ENCODE measurements around the gene ZSCAN4.

Gene ZSCAN4

DNA sequence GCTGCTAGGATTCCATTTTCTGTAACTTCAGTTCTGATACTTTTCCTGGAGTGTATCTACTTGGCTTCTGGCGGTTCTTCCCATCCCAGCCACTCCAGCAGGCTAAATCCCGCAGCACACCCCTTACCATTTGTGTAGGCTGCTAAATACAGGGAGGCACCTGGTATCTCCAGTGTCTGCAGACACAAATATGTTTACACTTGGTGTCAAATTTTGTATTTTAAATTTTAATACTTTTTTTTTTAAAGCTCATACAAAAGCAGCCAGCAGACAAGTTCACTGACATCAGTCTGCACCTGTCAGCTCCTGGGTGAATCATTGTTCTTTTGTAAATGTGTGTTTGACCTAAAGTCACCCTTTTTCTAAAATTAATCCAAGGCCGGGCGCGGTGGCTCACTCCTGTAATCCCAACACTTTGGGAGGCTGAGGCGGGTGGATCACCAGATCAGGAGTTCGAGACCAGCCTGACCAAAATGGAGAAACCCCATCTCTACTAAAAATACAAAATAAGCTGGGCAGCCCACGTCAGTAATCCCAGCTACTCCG is 3.4 kb upstream of the ZSCAN4 start:
- Histone ChIP-seq H3K4me2 (ENCODE audit: insufficient read depth, low read length, poor library complexity, severe bottlenecking) (no peak overlapping the region), H2BK15ac (ENCODE audit: low read length) (no peak overlapping the region), H3K27ac (replicated peaks; ENCODE audit: low read length) (no peak overlapping the region), H2BK5ac (ENCODE audit: low read length) (no peak overlapping the region), H3K9ac (ENCODE audit: low read depth, low read length, poor library complexity) (no peak overlapping the region), H2AFZ (ENCODE audit: low read length) (peak overlapping the region; percentile 95), H3K18ac (ENCODE audit: low read length) (no peak overlapping the region), H3K27me3 (ENCODE audit: control insufficient read depth in 3 of 3, insufficient read depth in 3 of 3, low read depth in 1 of 3, low read length in 3 of 3) (peaks cover 0 to 3% (median 2%) of the 10 kb centered on the region in 3 experiments), H3K79me1 (ENCODE audit: low read depth, low read length) (no peaks in the 10 kb centered on the region), H4K8ac (ENCODE audit: low read depth, low read length) (no peak overlapping the region), H2BK120ac (ENCODE audit: low read depth, low read length) (no peak overlapping the region), H2AK5ac (ENCODE audit: low read depth, low read length) (no peak overlapping the region), H3K9me3 (replicated peaks in 1 of 2; ENCODE audit: control insufficient read depth in 2 of 2, insufficient read depth in 1 of 2, low read depth in 1 of 2, low read length in 2 of 2) (no peaks in the 10 kb centered on the region), H3K4me3 (ENCODE audit: low read length in 2 of 2) (peak overlapping the region in 1 of 2 donors; percentile 50), H3K23ac (ENCODE audit: low read depth, low read length, poor library complexity) (no peak overlapping the region), H4K91ac (ENCODE audit: low read depth, low read length, poor library complexity) (no peak overlapping the region), H3K36me3 (replicated peaks in 1 of 2; ENCODE audit: control insufficient read depth in 2 of 2, insufficient read depth in 2 of 2, low read length in 2 of 2) (no peaks in the 10 kb centered on the region), H3K4ac (ENCODE audit: low read length) (no peak overlapping the region), H3K4me1 (ENCODE audit: control insufficient read depth in 2 of 2, insufficient read depth in 1 of 2, low read depth in 1 of 2, low read length in 2 of 2) (peaks cover 5% of the 10 kb centered on the region in 2 donors), H2BK12ac (ENCODE audit: low read length) (no peak overlapping the region), H3K14ac (ENCODE audit: low read length) (no peak overlapping the region)
- no peak for DNase-seq (ENCODE audit: low spot score)
- WGBS, 2 donors (ENCODE audit: extremely low coverage in 2 of 2, insufficient read length in 2 of 2, insufficient replicate concordance in 1 of 2), result no CpG with 5 or more reads among the region's 9 CpGs

DNA sequence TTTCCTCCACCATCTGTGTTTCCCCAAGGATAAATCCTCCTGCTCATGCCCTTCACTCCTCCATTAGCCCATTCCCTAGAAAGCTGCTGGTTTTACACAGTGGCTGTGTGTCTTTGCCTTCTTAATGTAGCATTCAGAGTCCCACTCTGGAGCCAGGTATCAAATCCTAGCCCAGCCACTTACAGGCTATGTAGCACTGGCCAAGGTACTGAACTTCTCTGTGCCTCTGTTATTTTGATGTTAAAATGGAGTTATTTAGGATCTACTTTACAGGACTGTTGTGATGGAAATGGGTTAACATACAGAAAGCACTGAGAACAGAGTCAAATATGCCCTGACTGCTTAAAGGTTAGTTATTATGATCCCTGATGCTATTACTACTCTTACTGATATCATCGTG is 1.5 kb upstream of the ZSCAN4 start:
- no peak overlapping the region for H3K4ac ChIP-seq (ENCODE audit: low read length)
- H3K4me2 ChIP-seq (ENCODE audit: insufficient read depth, low read length, poor library complexity, severe bottlenecking), result no peak overlapping the region
- no CpG with 5 or more reads among the region's 1 CpG for WGBS, 2 donors (ENCODE audit: extremely low coverage in 2 of 2, insufficient read length in 2 of 2, insufficient replicate concordance in 1 of 2)
- no peak overlapping the region for H3K14ac ChIP-seq (ENCODE audit: low read length)
- H2BK5ac ChIP-seq (ENCODE audit: low read length), result no peak overlapping the region
- no peak overlapping the region for H2BK15ac ChIP-seq (ENCODE audit: low read length)
- no peak overlapping the region for H2AFZ ChIP-seq (ENCODE audit: low read length)
- H3K36me3 ChIP-seq (replicated peaks in 1 of 2; ENCODE audit: control insufficient read depth in 2 of 2, insufficient read depth in 2 of 2, low read length in 2 of 2), result no peaks in the 10 kb centered on the region
- no peak overlapping the region for H4K91ac ChIP-seq (ENCODE audit: low read depth, low read length, poor library complexity)
- H3K27ac ChIP-seq (replicated peaks; ENCODE audit: low read length), result no peak overlapping the region
- H3K27me3 ChIP-seq (ENCODE audit: control insufficient read depth in 3 of 3, insufficient read depth in 3 of 3, low read depth in 1 of 3, low read length in 3 of 3), result peaks cover 0 to 2% (median 0%) of the 10 kb centered on the region in 3 experiments
- no peaks in the 10 kb centered on the region for H3K79me1 ChIP-seq (ENCODE audit: low read depth, low read length)
- H3K4me3 ChIP-seq (ENCODE audit: low read length in 2 of 2), result no peak overlapping the region
- H3K18ac ChIP-seq (ENCODE audit: low read length), result no peak overlapping the region
- H3K9ac ChIP-seq (ENCODE audit: low read depth, low read length, poor library complexity), result no peak overlapping the region
- H4K8ac ChIP-seq (ENCODE audit: low read depth, low read length), result no peak overlapping the region
- peaks cover 5% of the 10 kb centered on the region in 2 donors for H3K4me1 ChIP-seq (ENCODE audit: control insufficient read depth in 2 of 2, insufficient read depth in 1 of 2, low read depth in 1 of 2, low read length in 2 of 2)
- H2BK12ac ChIP-seq (ENCODE audit: low read length), result no peak overlapping the region
- no peak for DNase-seq (ENCODE audit: low spot score)
- no peaks in the 10 kb centered on the region for H3K9me3 ChIP-seq (replicated peaks in 1 of 2; ENCODE audit: control insufficient read depth in 2 of 2, insufficient read depth in 1 of 2, low read depth in 1 of 2, low read length in 2 of 2)
- no peak overlapping the region for H2AK5ac ChIP-seq (ENCODE audit: low read depth, low read length)
- no peak overlapping the region for H3K23ac ChIP-seq (ENCODE audit: low read depth, low read length, poor library complexity)
- no peak overlapping the region for H2BK120ac ChIP-seq (ENCODE audit: low read depth, low read length)

DNA sequence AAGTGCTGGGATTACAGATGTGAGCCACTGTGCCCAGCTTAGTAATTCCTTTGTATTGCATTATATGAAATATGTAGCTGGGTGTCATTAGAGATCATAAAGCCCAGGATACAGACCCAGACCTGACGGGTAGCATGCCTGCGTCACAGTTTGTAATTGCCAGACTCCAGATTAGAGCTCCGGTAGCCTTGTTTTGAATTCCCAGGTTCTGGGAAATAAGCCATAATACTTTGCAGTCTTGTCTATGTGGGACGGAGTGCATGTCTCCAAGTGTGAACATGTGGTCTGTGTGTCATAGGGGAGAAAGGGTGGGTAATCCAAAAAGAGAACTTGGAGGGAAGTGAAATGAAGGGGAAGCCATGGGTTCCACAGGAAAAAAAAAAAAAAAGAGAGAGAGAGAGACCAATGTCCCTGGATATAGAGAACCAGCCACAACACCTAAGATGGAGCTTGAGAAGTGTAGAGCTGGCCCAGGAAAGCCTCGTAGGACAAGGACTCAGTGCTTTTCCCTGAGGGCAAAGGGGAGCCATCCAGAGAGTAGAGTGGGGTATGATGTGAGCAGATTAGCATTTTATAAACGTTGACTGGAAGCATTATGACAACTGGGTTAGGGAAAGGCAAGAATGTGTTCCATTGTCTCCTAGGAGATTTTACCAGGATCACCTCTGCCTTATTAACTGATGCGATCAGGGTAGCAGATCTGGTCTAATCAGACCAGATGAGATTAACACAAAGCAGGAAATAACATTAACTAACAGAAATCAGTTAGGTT is 2.6 kb downstream of the ZSCAN4 start:
- no peak for DNase-seq (ENCODE audit: low spot score)
- no peak overlapping the region for H3K14ac ChIP-seq (ENCODE audit: low read length)
- H2AK5ac ChIP-seq (ENCODE audit: low read depth, low read length), result no peak overlapping the region
- H3K9ac ChIP-seq (ENCODE audit: low read depth, low read length, poor library complexity), result no peak overlapping the region
- H2BK12ac ChIP-seq (ENCODE audit: low read length), result no peak overlapping the region
- no peak overlapping the region for H3K23ac ChIP-seq (ENCODE audit: low read depth, low read length, poor library complexity)
- no peak overlapping the region for H3K4me2 ChIP-seq (ENCODE audit: insufficient read depth, low read length, poor library complexity, severe bottlenecking)
- no peaks in the 10 kb centered on the region for H3K36me3 ChIP-seq (replicated peaks in 1 of 2; ENCODE audit: control insufficient read depth in 2 of 2, insufficient read depth in 2 of 2, low read length in 2 of 2)
- H3K79me1 ChIP-seq (ENCODE audit: low read depth, low read length), result no peaks in the 10 kb centered on the region
- no peak overlapping the region for H2BK120ac ChIP-seq (ENCODE audit: low read depth, low read length)
- no peak overlapping the region for H3K4me3 ChIP-seq (ENCODE audit: low read length in 2 of 2)
- no peak overlapping the region for H3K18ac ChIP-seq (ENCODE audit: low read length)
- no peaks in the 10 kb centered on the region for H3K27me3 ChIP-seq (ENCODE audit: control insufficient read depth in 3 of 3, insufficient read depth in 3 of 3, low read depth in 1 of 3, low read length in 3 of 3)
- no peak overlapping the region for H2BK5ac ChIP-seq (ENCODE audit: low read length)
- no peak overlapping the region for H3K27ac ChIP-seq (replicated peaks; ENCODE audit: low read length)
- H4K8ac ChIP-seq (ENCODE audit: low read depth, low read length), result no peak overlapping the region
- H2BK15ac ChIP-seq (ENCODE audit: low read length), result no peak overlapping the region
- no peaks in the 10 kb centered on the region for H3K9me3 ChIP-seq (replicated peaks in 1 of 2; ENCODE audit: control insufficient read depth in 2 of 2, insufficient read depth in 1 of 2, low read depth in 1 of 2, low read length in 2 of 2)
- H2AFZ ChIP-seq (ENCODE audit: low read length), result no peak overlapping the region
- WGBS, 2 donors (ENCODE audit: extremely low coverage in 2 of 2, insufficient read length in 2 of 2, insufficient replicate concordance in 1 of 2), result no CpG with 5 or more reads among the region's 7 CpGs
- no peak overlapping the region for H3K4ac ChIP-seq (ENCODE audit: low read length)
- H3K4me1 ChIP-seq (ENCODE audit: control insufficient read depth in 2 of 2, insufficient read depth in 1 of 2, low read depth in 1 of 2, low read length in 2 of 2), result no peaks in the 10 kb centered on the region
- H4K91ac ChIP-seq (ENCODE audit: low read depth, low read length, poor library complexity), result no peak overlapping the region

DNA sequence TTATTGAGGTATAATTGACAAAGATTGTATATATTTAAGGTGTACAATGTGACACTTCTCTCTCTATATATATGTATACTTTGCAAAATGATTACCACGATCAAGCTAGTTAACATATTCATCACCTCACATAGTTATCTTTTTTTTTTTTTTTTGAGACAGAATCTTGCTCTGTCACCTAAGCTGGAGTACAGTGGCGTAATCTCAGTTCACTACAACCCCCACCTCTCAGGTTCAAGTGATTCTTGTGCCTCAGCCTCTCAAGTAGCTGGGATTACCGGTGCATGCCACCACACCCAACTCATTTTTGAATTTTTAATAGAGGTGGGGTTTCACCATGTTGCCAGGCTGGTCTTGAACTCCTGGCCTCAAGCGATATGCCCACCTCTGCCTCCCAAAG is 3.7 kb downstream of the ZSCAN4 start:
- Histone ChIP-seq H3K9me3 (replicated peaks in 1 of 2; ENCODE audit: control insufficient read depth in 2 of 2, insufficient read depth in 1 of 2, low read depth in 1 of 2, low read length in 2 of 2) (no peaks in the 10 kb centered on the region), H3K23ac (ENCODE audit: low read depth, low read length, poor library complexity) (no peak overlapping the region), H3K79me1 (ENCODE audit: low read depth, low read length) (no peaks in the 10 kb centered on the region), H3K4me1 (ENCODE audit: control insufficient read depth in 2 of 2, insufficient read depth in 1 of 2, low read depth in 1 of 2, low read length in 2 of 2) (no peaks in the 10 kb centered on the region), H4K91ac (ENCODE audit: low read depth, low read length, poor library complexity) (no peak overlapping the region), H3K27me3 (ENCODE audit: control insufficient read depth in 3 of 3, insufficient read depth in 3 of 3, low read depth in 1 of 3, low read length in 3 of 3) (peaks cover 0 to 4% (median 0%) of the 10 kb centered on the region in 3 experiments), H2AK5ac (ENCODE audit: low read depth, low read length) (no peak overlapping the region), H2BK5ac (ENCODE audit: low read length) (no peak overlapping the region), H3K4ac (ENCODE audit: low read length) (no peak overlapping the region), H3K4me3 (ENCODE audit: low read length in 2 of 2) (no peak overlapping the region), H2AFZ (ENCODE audit: low read length) (no peak overlapping the region), H3K9ac (ENCODE audit: low read depth, low read length, poor library complexity) (no peak overlapping the region), H3K27ac (replicated peaks; ENCODE audit: low read length) (no peak overlapping the region), H3K36me3 (replicated peaks in 1 of 2; ENCODE audit: control insufficient read depth in 2 of 2, insufficient read depth in 2 of 2, low read length in 2 of 2) (no peaks in the 10 kb centered on the region), H3K14ac (ENCODE audit: low read length) (no peak overlapping the region), H2BK12ac (ENCODE audit: low read length) (no peak overlapping the region), H2BK120ac (ENCODE audit: low read depth, low read length) (no peak overlapping the region), H3K4me2 (ENCODE audit: insufficient read depth, low read length, poor library complexity, severe bottlenecking) (no peak overlapping the region), H4K8ac (ENCODE audit: low read depth, low read length) (no peak overlapping the region), H3K18ac (ENCODE audit: low read length) (no peak overlapping the region), H2BK15ac (ENCODE audit: low read length) (no peak overlapping the region)
- DNase-seq (ENCODE audit: low spot score), result no peak
- no CpG with 5 or more reads among the region's 4 CpGs for WGBS, 2 donors (ENCODE audit: extremely low coverage in 2 of 2, insufficient read length in 2 of 2, insufficient replicate concordance in 1 of 2)

Measured in neuronal stem cell (in vitro differentiated cells).